Fibroblast of mammary gland (primary cell): ENCODE results near the gene STAT2.
"Not testable (repeated sequence)": the region's sequence is repeated elsewhere in the genome, so short reads cannot be mapped to it uniquely, and the experiment has no call there.

Experiments
- DNase-seq: peaks from one replicate; pipeline ENCODE4 v3.0.0-alpha.2; 2010; ENCODE audit warnings: low read depth
- H3K4me3 ChIP-seq: 2 replicates; pipeline ENCODE4 v1.5.1; 2011; ENCODE audit warnings: low read depth, mild to moderate bottlenecking, low read length, moderate library complexity; ENCODE audit not compliant: control insufficient read depth
- CTCF ChIP-seq: conservative IDR thresholded peaks from 2 replicates; pipeline ENCODE4 v1.5.1; 2011; ENCODE audit warnings: low read depth, low read length, inconsistent platforms; ENCODE audit not compliant: control insufficient read depth, insufficient read depth

STAT2 gene

GRCh38 chr12:56359851-56360767 is at the start of gene STAT2:
Gene STAT2 (minus strand): TSS chr12:56360107. CDS start chr12:56356571, 3,536 bp downstream.
- peak within 1 kb of the TSS; percentile 97 for H3K4me3 ChIP-seq
- TF ChIP-seq CTCF: no peak
- DNase-seq: peak; percentile 100

DNA sequence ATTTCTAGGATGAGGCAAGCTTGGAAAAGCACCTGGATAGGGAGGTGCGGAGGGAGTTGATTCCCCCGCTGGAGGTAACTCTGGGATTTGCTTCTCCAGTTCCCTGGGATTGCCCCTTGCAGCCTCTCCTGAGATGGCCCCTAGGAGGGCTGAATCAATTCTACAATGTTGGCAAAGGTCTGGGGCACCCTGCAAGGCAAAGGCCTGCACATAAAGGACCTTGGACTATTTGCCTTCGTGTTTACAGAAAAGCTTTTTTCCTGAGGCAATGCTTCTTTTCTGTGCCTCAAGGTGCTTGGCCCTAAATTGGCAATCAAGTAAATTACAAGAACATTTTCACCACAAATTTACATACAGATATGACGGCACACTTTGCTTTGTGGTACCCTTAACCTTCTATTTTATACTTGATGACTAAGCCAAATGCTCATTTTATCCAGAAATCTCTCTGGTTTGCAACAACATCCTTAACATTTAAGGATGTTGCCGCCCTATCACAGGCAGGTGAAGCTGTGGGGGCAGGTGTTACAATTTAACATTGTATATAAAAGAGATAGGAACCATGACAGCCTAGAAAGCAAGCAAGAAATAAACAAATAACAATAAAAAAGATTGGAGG is 49.0 kb upstream of the STAT2 start:
- no peak for TF ChIP-seq CTCF
- no peak overlapping the region for H3K4me3 ChIP-seq
- DNase-seq: no peak

GRCh38 chr12:56404227-56404626 is 44.3 kb upstream of the STAT2 start:
- DNase-seq, H3K4me3 ChIP-seq: not testable (repeated sequence)

GRCh38 chr12:56401612-56402011 is 41.7 kb upstream of the STAT2 start:
- DNase-seq, H3K4me3 ChIP-seq: not testable (repeated sequence)

GRCh38 chr12:56401125-56401524 is 41.2 kb upstream of the STAT2 start:
- not testable (repeated sequence) for H3K4me3 ChIP-seq, DNase-seq

DNA sequence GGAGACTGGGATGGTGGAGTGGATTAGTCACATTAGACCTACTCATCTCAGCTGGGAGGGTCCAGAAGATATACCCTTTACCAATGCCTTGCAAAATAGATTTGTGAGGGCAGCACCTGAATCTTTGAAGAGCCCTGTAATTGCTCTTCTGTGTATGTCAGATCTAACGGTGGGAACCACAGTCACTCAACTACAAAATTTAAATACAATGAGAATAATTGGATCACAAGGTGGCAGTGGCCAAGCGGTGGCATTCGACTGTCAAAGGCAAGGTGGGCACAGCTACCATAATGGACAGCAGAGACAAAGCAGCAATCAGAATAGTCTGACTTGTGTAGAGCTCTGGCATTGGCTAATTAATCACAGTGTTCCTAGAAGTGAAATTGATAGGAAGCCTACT is 39.6 kb upstream of the STAT2 start:
- not testable (repeated sequence) for DNase-seq, H3K4me3 ChIP-seq

GRCh38 chr12:56398324-56398723 is 38.4 kb upstream of the STAT2 start:
- no peak for TF ChIP-seq CTCF
- no peak for DNase-seq
- H3K4me3 ChIP-seq: no peak overlapping the region

DNA sequence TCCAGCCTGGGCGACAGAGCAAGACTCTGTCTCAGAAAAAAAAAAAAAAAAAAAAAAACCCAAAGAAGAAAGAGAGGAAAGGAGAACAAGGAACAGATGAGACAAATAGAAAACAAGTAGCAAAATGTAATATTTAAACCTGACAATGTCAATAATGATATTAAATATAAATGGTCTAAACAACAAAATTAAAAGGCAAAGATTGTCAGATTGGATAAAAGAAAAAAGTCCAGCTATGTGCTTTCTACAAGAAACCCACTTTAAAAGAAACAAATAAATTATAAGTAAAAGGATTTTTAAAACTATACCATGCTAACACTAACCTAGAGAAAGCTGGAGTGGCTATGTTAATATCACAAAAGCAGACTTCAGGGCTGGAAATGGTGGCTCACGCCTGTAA is 32.4 kb upstream of the STAT2 start:
- DNase-seq: no peak
- H3K4me3 ChIP-seq: no peak overlapping the region
- no peak for TF ChIP-seq CTCF

- TF ChIP-seq CTCF: no peak
- no peak for DNase-seq
- H3K4me3 ChIP-seq: no peak overlapping the region
Observed at GRCh38 chr12:56391721-56392120, 31.8 kb upstream of the STAT2 start.
